ENCODE data around the gene SPDYA. TPM values are rescaled to one million over a fixed set of nuclear protein-coding genes. Genes with fewer than 3 reads are reported as not detected.

Gene SPDYA
- total and polyA plus RNA-seq, 12 donors, result 0.07 to 0.46 (median 0.27) TPM

- Histone ChIP-seq H3K27ac (no peak overlapping the region), H3K9me3 (no peaks in the 10 kb centered on the region), H3K27me3 (no peaks in the 10 kb centered on the region), H3K4me1 (peaks cover under 1 to 70% (median 55%) of the 10 kb centered on the region in 9 donors), H3K36me3 (peaks cover 0 to 50% (median 32%) of the 10 kb centered on the region in 9 donors), H3K4me3 (no peak overlapping the region)
- WGBS, 2 donors, result 70 to 74% methylated on average over 6 of the region's 6 CpGs
- intact Hi-C loops (cut with DNase I), result no loop called here
- TF ChIP-seq, protein P1, sequence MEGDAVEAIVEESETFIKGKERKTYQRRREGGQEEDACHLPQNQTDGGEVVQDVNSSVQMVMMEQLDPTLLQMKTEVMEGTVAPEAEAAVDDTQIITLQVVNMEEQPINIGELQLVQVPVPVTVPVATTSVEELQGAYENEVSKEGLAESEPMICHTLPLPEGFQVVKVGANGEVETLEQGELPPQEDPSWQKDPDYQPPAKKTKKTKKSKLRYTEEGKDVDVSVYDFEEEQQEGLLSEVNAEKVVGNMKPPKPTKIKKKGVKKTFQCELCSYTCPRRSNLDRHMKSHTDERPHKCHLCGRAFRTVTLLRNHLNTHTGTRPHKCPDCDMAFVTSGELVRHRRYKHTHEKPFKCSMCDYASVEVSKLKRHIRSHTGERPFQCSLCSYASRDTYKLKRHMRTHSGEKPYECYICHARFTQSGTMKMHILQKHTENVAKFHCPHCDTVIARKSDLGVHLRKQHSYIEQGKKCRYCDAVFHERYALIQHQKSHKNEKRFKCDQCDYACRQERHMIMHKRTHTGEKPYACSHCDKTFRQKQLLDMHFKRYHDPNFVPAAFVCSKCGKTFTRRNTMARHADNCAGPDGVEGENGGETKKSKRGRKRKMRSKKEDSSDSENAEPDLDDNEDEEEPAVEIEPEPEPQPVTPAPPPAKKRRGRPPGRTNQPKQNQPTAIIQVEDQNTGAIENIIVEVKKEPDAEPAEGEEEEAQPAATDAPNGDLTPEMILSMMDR (IDR thresholded peaks at IDR 0.05), result no peak
- no peak for ATAC-seq
- no peak for DNase-seq
Measured at GRCh38 chr2:28776471-28776870, 34.2 kb upstream of the SPDYA start.

DNA sequence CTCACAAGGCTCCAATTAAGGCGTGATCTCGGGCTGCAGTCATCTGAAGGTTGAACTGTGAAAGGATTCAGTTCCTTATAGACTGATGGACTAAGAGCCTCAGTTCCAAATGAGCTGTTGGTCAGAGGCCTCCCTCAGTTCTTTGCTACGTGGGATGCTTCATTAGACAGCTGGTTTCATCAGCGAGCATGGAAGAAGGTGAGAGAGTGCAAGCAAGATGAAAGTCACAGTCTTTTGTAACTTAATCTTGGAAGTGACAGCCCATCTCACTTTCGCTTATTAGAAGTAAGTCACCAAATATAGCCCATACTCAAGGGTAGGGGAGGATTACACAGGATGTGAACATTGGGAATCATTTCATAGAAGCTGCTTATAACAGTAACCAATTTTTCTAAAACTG is 32.2 kb upstream of the SPDYA start:
- WGBS, 2 donors, result 76 to 82% methylated on average over 5 of the region's 5 CpGs
- H3K9me3 ChIP-seq, result no peaks in the 10 kb centered on the region
- peaks cover 0 to 70% (median 49%) of the 10 kb centered on the region in 9 donors for H3K36me3 ChIP-seq
- ATAC-seq (peak in 1 of 8 donors; percentile 18), DNase-seq (no peak)
- intact Hi-C loops (cut with DNase I), result no loop called here
- H3K27ac ChIP-seq, result no peak overlapping the region
- TF ChIP-seq, protein P1 (IDR thresholded peaks at IDR 0.05), result no peak
- H3K4me3 ChIP-seq, result no peak overlapping the region
- peaks cover 0 to 51% (median 35%) of the 10 kb centered on the region in 9 donors for H3K4me1 ChIP-seq
- H3K27me3 ChIP-seq, result no peaks in the 10 kb centered on the region

DNA sequence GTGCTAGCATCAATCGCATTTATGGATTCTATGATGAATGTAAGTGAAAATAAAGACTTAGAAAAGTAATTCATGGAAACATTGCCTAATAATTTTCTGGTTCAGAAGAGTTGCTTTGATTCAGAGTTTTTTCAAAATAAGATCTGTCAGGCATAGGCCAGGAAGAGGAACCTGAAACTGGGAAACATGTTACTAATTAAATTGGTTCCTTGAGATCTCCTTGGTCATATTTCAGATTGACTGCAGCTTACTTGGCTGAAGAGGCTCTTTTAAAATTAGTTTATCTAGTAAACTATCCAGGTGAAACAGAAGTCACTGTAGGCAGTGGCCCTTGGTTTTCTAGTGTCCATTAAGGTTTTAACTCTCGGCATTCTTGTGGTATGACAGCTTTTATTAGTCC is 31.6 kb upstream of the SPDYA start:
- ATAC-seq (no peak), DNase-seq (no peak)
- WGBS, 2 donors, result 96 to 100% methylated on average over 2 of the region's 2 CpGs
- Histone ChIP-seq H3K27me3 (no peaks in the 10 kb centered on the region), H3K27ac (no peak overlapping the region), H3K4me1 (peaks cover 0 to 46% (median 33%) of the 10 kb centered on the region in 9 donors), H3K9me3 (no peaks in the 10 kb centered on the region), H3K36me3 (peaks cover 0 to 76% (median 55%) of the 10 kb centered on the region in 9 donors), H3K4me3 (no peak overlapping the region)
- intact Hi-C loops (cut with DNase I), result no loop called here
- TF ChIP-seq, protein P1 (IDR thresholded peaks at IDR 0.05), result no peak

DNA sequence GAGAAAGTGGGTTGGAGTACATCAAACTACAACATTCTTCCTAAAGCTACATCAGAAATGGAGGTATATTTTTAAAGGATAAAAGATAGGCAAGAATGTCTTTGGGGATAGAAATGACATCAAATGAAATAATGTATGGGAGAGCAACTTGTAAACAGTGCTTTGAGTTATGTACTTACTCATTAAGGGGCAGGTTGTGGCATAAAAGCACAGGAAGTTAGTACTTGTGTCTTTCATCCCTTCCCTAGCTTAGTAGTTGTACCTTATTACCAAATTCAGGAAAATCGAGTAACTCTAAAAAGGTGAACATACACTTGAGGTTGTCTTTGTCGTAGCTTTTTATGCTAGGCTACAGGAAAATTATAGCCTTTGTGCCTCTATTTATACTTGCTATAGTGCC is 30.1 kb upstream of the SPDYA start:
- H3K9me3 ChIP-seq, result no peaks in the 10 kb centered on the region
- intact Hi-C loops (cut with DNase I), result no loop called here
- no peaks in the 10 kb centered on the region for H3K27me3 ChIP-seq
- TF ChIP-seq, protein P1 (IDR thresholded peaks at IDR 0.05), result no peak
- no peak overlapping the region for H3K4me3 ChIP-seq
- peaks cover 0 to 32% (median 22%) of the 10 kb centered on the region in 9 donors for H3K4me1 ChIP-seq
- no peak for ATAC-seq
- WGBS, 2 donors, result 90 to 92% methylated on average over 2 of the region's 2 CpGs
- no peak overlapping the region for H3K27ac ChIP-seq
- DNase-seq, result no peak
- peaks cover 0 to 91% (median 69%) of the 10 kb centered on the region in 9 donors for H3K36me3 ChIP-seq

Data from heart right ventricle (tissue), 16 donors.